Kidney epithelial cell (primary cell): Measurements from ENCODE around the gene MYBPHL. TPM values are rescaled to one million over a fixed set of nuclear protein-coding genes. Genes with fewer than 3 reads are reported as not detected.

Experiments
- DNase-seq: peaks from one replicate; pipeline ENCODE4 v3.0.0-alpha.2; 2010; ENCODE audit warnings: low read depth
- H3K27me3 ChIP-seq: 2 replicates; pipeline ENCODE4 v1.6.0; 2011; ENCODE audit warnings: low read length; ENCODE audit not compliant: control insufficient read depth, insufficient read depth
- H3K36me3 ChIP-seq: 2 replicates; pipeline ENCODE4 v1.5.1; 2011; ENCODE audit warnings: low read length; ENCODE audit not compliant: control insufficient read depth, insufficient read depth
- H3K4me3 ChIP-seq: 2 replicates; pipeline ENCODE4 v1.5.1; 2011; ENCODE audit warnings: low read depth, mild to moderate bottlenecking, control low read depth, low read length
- CTCF ChIP-seq: IDR thresholded peaks from 2 replicates; pipeline ENCODE4 v1.5.1; 2011; ENCODE audit warnings: mild to moderate bottlenecking, moderate library complexity, low read length, control low read depth, inconsistent platforms; ENCODE audit not compliant: insufficient read depth, poor library complexity, severe bottlenecking
- total RNA-seq: library from RNA; depleted of rRNA; stranded (reverse); fragments of >200 nt; gene quantifications from 2 replicates; pipeline ENCODE4 v1.2.3, GENCODE V29; 2015

The MYBPHL gene, protein sequence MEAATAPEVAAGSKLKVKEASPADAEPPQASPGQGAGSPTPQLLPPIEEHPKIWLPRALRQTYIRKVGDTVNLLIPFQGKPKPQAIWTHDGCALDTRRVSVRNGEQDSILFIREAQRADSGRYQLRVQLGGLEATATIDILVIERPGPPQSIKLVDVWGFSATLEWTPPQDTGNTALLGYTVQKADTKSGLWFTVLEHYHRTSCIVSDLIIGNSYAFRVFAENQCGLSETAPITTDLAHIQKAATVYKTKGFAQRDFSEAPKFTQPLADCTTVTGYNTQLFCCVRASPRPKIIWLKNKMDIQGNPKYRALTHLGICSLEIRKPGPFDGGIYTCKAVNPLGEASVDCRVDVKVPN
- total RNA-seq = not detected in 2 replicates

- no peak for DNase-seq
- H3K27me3 ChIP-seq = no peaks in the 10 kb centered on the region
- H3K36me3 ChIP-seq = no peaks in the 10 kb centered on the region
- no peak for TF ChIP-seq CTCF
- H3K4me3 ChIP-seq = no peak within 1 kb of the TSS
Observed at GRCh38 chr1:109306832-109307273, at the start of gene MYBPHL. Gene MYBPHL (minus strand): TSS chr1:109307011. CDS start chr1:109306991, 20 bp downstream.

- Histone ChIP-seq H3K4me3 (no peak overlapping the region), H3K27me3 (no peaks in the 10 kb centered on the region), H3K36me3 (no peaks in the 10 kb centered on the region)
- no peak for DNase-seq
- TF ChIP-seq CTCF = no peak
Observed at GRCh38 chr1:109356505-109356904, 49.7 kb upstream of the MYBPHL start.

GRCh38 chr1:109354929-109355328 lies 48.1 kb upstream of the MYBPHL start:
- DNase-seq = no peak
- Histone ChIP-seq H3K36me3 (no peaks in the 10 kb centered on the region), H3K4me3 (no peak overlapping the region), H3K27me3 (no peaks in the 10 kb centered on the region)
- no peak for TF ChIP-seq CTCF

DNA sequence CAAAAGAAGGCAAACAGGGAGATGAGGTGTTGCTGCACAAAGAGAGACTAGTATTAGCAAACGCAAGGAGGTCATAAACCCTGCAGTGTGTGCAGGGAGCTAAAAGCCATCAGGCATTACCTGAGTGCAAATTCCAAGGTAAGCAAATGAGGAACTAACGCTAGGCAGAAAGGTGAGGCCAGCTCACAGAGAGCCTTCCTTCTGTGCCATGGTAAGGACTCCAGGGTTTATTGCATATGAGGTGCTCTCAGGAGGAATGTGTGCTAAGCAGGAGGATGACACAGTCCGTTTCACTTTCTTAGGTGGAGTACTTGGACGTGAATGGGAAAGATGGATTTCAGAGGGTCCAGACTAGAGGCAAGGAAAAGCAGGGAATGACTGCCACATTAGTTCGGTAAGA lies 44.6 kb upstream of the MYBPHL start:
- no peak overlapping the region for H3K4me3 ChIP-seq
- DNase-seq = no peak
- H3K27me3 ChIP-seq = no peaks in the 10 kb centered on the region
- no peak for TF ChIP-seq CTCF
- H3K36me3 ChIP-seq = no peaks in the 10 kb centered on the region

DNA sequence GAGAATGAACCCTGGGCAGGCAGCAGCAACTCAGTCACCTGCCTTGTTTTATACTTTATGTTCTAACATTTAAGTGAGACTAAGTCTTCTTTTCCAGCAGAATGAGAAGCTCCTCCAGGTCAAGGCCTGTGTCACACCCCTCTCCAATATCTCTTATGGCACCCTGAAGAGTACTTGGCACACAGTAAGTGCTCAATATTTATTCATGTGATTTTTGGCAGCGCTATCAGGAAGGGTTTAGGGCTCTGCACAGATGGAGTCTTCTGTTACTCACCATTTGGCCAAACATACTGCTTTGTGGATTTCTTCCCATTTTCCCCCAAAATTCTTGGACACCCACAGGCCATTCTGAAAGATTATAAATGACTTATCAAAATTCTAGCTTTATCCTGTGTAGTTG lies 43.8 kb upstream of the MYBPHL start:
- no peak for TF ChIP-seq CTCF
- Histone ChIP-seq H3K36me3 (no peaks in the 10 kb centered on the region), H3K4me3 (no peak overlapping the region), H3K27me3 (no peaks in the 10 kb centered on the region)
- DNase-seq = no peak

GRCh38 chr1:109350182-109350581 lies 43.4 kb upstream of the MYBPHL start:
- Histone ChIP-seq H3K27me3 (no peaks in the 10 kb centered on the region), H3K36me3 (no peaks in the 10 kb centered on the region), H3K4me3 (no peak overlapping the region)
- TF ChIP-seq CTCF = no peak
- no peak for DNase-seq
